ENCODE measurements around the gene IQCK. TPM values are rescaled to one million over a fixed set of nuclear protein-coding genes. Genes with fewer than 3 reads are reported as not detected.
A peak's percentile ranks its signal among the peaks of the same experiment; 100 is the strongest.

The IQCK gene
- total RNA-seq, 1 donor from 2014 or later = 19.2 TPM

- intact Hi-C loops (cut with DNase I) = no loop called here
These were observed 84.5 kb downstream of the IQCK start for GRCh38 chr16:19802612-19803011.

DNA sequence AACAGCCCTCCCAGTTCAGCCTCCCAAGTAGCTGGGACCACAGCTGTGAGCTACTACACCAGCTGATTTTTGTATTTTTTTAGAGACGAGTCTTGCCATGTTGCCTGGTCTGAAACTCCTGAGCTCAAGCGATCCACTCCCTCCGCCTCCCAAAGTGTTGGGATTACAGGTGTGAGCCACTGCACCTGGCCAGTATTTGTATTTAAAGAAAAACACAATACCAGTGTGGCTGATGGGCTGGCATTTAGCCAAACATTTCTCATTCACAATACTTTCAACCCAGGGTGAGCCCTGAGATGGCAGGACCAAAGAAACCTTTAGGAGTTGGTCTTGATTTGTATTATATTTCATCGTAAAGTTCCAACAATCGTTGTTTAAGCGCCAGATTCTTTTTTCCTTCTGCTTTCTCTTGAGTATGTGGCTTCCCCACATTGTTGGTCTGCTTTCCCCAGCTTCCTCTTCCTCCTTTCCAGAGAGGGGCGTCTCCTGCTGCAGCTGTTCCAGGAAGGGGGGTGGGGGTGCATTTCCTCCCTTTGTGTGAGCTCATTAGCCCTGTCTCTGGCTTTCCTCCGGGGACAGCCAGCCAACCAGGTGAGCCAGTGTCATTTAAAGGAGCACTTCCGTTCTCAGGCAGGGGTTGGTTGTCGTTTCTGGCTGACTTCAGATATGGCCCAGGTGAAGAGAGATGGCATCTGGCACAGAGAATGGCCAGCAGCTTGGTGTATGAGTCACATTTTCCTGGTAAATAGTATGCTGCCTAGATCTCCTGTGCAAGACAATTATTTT lies 86.7 kb downstream of the IQCK start:
- Histone ChIP-seq H3K27ac (no peak overlapping the region), H3K4me1 (no peaks in the 10 kb centered on the region), H3K27me3 (no peaks in the 10 kb centered on the region), H3K9me3 (peaks cover 7% of the 10 kb centered on the region), H3K4me3 (no peak overlapping the region), H3K36me3 (no peaks in the 10 kb centered on the region)
- intact Hi-C loops (cut with DNase I) = no loop called here
- TF ChIP-seq, protein P1, sequence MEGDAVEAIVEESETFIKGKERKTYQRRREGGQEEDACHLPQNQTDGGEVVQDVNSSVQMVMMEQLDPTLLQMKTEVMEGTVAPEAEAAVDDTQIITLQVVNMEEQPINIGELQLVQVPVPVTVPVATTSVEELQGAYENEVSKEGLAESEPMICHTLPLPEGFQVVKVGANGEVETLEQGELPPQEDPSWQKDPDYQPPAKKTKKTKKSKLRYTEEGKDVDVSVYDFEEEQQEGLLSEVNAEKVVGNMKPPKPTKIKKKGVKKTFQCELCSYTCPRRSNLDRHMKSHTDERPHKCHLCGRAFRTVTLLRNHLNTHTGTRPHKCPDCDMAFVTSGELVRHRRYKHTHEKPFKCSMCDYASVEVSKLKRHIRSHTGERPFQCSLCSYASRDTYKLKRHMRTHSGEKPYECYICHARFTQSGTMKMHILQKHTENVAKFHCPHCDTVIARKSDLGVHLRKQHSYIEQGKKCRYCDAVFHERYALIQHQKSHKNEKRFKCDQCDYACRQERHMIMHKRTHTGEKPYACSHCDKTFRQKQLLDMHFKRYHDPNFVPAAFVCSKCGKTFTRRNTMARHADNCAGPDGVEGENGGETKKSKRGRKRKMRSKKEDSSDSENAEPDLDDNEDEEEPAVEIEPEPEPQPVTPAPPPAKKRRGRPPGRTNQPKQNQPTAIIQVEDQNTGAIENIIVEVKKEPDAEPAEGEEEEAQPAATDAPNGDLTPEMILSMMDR (IDR thresholded peaks at IDR 0.05) = no peak
- peak; percentile 60 to 62 for TF ChIP-seq POLR2AphosphoS5 (IDR thresholded peaks at IDR 0.05; ENCODE audit: insufficient read depth in 1 of 2, low read depth in 1 of 2)
- DNase-seq (ENCODE audit: extremely low spot score in 2 of 2) = no peak

More at GRCh38 chr16:19802612-19803011, 84.5 kb downstream of the IQCK start:
- DNase-seq (ENCODE audit: extremely low spot score in 2 of 2) = no peak
- H3K4me1 ChIP-seq = no peaks in the 10 kb centered on the region
- TF ChIP-seq POLR2AphosphoS5 (IDR thresholded peaks at IDR 0.05; ENCODE audit: insufficient read depth in 1 of 2, low read depth in 1 of 2) (no peak), POLR2A (IDR thresholded peaks at IDR 0.05) (no peak)
- TF ChIP-seq, protein P1 (IDR thresholded peaks at IDR 0.05) = no peak
- H3K9me3 ChIP-seq = peaks cover 7% of the 10 kb centered on the region
- no peak overlapping the region for H3K27ac ChIP-seq
- no peak overlapping the region for H3K4me3 ChIP-seq
- H3K27me3 ChIP-seq = no peaks in the 10 kb centered on the region
- no peaks in the 10 kb centered on the region for H3K36me3 ChIP-seq

- no peak overlapping the region for H3K4me3 ChIP-seq
- peaks cover 7% of the 10 kb centered on the region for H3K9me3 ChIP-seq
- H3K27me3 ChIP-seq = no peaks in the 10 kb centered on the region
- H3K36me3 ChIP-seq = no peaks in the 10 kb centered on the region
- no peak for DNase-seq (ENCODE audit: extremely low spot score in 2 of 2)
- no peaks in the 10 kb centered on the region for H3K4me1 ChIP-seq
- H3K27ac ChIP-seq = no peak overlapping the region
- intact Hi-C loops (cut with DNase I) = no loop called here
- TF ChIP-seq POLR2AphosphoS5 (IDR thresholded peaks at IDR 0.05; ENCODE audit: insufficient read depth in 1 of 2, low read depth in 1 of 2) (no peak), POLR2A (IDR thresholded peaks at IDR 0.05) (no peak)
- TF ChIP-seq, protein P1 (IDR thresholded peaks at IDR 0.05) = no peak
These were observed 87.5 kb downstream of the IQCK start for GRCh38 chr16:19805459-19806162.

GRCh38 chr16:19808061-19808641 lies 90.1 kb downstream of the IQCK start:
- Histone ChIP-seq H3K27ac (no peak overlapping the region), H3K4me1 (no peaks in the 10 kb centered on the region), H3K4me3 (no peak overlapping the region), H3K36me3 (no peaks in the 10 kb centered on the region), H3K9me3 (peaks cover 7% of the 10 kb centered on the region), H3K27me3 (no peaks in the 10 kb centered on the region)
- intact Hi-C loops (cut with DNase I) = no loop called here
- TF ChIP-seq POLR2AphosphoS5 (IDR thresholded peaks at IDR 0.05; ENCODE audit: insufficient read depth in 1 of 2, low read depth in 1 of 2) (no peak), POLR2A (IDR thresholded peaks at IDR 0.05) (no peak)
- TF ChIP-seq, protein P1 (IDR thresholded peaks at IDR 0.05) = no peak
- no peak for DNase-seq (ENCODE audit: extremely low spot score in 2 of 2)

Data from vagina (tissue), 2 donors.